SU-DHL-6 (cell line): ENCODE results near the gene PDS5A.

Experiments
- EZH2phosphoT487 ChIP-seq: fragments of 200-600 bp; sonication (generic), shearing (Covaris generic); conservative IDR thresholded peaks from 2 replicates; pipeline ENCODE4 v1.6.1; 2018; ENCODE audit warnings: mild to moderate bottlenecking, antibody characterized with exemption, low read length, moderate library complexity, mixed read lengths
- TF ChIP-seq, protein P1 (sequence below): fragments of 200-600 bp; sonication (generic); IDR thresholded peaks from one replicate; pipeline ENCODE4 v1.5.1; 2017; ENCODE audit warnings: antibody characterized with exemption, mild to moderate bottlenecking, low read length, moderate library complexity; ENCODE audit not compliant: insufficient read depth, poor library complexity, severe bottlenecking

DNA sequence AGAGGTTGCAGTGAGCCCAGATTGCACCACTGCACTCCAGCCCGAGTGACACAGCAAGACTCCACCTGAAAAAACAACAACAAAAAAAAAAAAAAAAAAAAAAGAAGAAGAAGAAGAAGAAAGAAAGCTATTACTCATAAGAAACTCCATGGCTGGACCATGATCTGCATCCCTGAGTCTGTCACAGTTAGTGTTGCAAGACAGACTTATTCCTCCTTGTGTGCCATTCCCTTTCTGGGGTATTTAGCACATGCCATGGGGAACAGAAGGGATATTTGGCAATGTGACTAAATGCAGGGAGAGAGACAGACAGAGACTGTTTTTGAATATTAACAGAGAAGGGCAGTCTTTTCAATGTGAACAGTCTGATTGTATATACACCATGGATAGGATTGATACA lies 16.7 kb upstream of the PDS5A start:
- TF ChIP-seq, protein P1, sequence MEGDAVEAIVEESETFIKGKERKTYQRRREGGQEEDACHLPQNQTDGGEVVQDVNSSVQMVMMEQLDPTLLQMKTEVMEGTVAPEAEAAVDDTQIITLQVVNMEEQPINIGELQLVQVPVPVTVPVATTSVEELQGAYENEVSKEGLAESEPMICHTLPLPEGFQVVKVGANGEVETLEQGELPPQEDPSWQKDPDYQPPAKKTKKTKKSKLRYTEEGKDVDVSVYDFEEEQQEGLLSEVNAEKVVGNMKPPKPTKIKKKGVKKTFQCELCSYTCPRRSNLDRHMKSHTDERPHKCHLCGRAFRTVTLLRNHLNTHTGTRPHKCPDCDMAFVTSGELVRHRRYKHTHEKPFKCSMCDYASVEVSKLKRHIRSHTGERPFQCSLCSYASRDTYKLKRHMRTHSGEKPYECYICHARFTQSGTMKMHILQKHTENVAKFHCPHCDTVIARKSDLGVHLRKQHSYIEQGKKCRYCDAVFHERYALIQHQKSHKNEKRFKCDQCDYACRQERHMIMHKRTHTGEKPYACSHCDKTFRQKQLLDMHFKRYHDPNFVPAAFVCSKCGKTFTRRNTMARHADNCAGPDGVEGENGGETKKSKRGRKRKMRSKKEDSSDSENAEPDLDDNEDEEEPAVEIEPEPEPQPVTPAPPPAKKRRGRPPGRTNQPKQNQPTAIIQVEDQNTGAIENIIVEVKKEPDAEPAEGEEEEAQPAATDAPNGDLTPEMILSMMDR: no peak
- no peak for TF ChIP-seq EZH2phosphoT487
